Measurements from ENCODE around the gene COL4A3.
"Not testable (repeated sequence)": the region's sequence is repeated elsewhere in the genome, so short reads cannot be mapped to it uniquely, and the experiment has no call there.

Gene COL4A3

DNA sequence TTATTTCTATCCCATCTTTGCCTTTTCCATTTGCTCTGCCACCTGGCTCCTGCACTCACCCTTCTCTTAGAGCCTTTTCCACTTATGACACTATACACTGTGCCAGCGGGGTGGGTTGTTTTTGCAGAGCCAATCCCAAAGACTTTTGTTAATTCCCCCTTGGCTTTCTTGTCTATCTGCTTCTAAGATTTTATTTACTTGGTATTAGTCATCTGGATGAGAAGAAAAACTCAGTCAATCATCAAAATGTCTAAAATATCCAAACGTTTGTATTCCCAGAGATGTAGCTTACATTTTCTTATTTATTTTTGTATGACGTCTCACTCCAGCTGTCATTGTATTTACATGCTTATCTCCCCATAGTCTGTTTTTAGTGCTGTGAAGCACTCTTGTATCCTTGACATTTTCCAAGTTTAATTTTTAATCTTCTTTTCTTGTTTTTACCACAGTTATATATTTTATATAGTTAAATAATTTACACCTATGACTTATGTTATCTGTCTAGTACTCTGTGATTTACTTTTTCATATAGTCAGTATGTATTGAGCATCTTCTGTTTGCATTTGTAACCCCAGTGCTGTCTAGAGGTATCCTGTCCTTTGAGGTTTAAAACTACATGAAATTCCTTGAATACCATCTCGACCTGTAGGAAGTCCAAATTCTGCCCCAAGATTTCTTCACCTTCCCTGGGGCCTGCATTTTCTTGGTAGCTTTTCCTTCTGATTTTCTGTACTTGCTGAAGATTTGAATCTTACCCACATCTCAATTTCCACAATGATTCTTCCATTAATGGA, 55.1 kb downstream of the COL4A3 start:
- DNase-seq: no peak

DNA sequence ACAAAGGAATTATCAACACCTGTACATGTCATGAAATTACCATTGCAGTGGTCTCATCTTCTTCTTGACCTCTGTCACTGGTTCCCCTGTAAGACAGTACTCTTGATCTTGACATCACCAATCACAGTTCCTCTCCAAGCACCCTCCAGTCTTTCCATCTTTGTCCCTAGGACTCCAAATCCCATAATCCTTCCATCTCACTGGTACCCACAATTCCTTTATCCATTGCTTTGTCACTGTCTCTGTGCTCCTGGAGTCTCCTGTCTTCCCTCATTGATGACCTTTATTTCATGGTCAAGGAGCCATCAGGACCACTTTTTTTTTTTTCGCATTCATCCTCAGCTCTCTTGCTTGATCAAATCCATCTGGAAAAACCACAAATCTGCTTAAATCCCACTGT, 56.7 kb downstream of the COL4A3 start:
- DNase-seq: no peak

- no peak for DNase-seq
Observed at GRCh38 chr2:227222292-227222691, 57.9 kb downstream of the COL4A3 start.

DNA sequence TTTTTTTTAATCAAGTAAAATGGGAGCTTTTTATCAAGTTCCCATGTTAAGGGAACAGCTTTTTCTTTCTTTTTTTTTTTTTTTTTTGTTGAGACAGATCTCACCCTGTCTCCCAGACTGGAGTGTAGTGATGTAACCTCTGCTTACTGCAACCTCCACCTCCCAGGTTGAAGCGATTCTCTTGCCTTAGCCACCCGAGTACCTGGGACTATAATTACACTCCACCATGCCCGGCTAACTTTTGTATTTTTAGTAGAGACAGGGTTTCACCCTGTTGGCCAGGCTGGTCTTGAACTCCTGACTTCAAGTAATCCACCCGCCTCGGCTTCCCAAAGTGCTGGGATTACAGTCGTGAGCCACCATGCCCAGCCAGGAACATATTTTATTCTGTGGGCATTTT, 61.2 kb downstream of the COL4A3 start:
- DNase-seq: not testable (repeated sequence)

GRCh38 chr2:227228061-227228667, 63.7 kb downstream of the COL4A3 start:
- DNase-seq: peak; percentile 2

- no peak for DNase-seq
Observed at GRCh38 chr2:227230151-227230550, 65.7 kb downstream of the COL4A3 start.

- DNase-seq: no peak
Observed at GRCh38 chr2:227234429-227234828, 70.0 kb downstream of the COL4A3 start.

- DNase-seq: no peak
Observed at GRCh38 chr2:227237786-227238185, 73.4 kb downstream of the COL4A3 start.

GRCh38 chr2:227238238-227239237, 74.1 kb downstream of the COL4A3 start:
- no peak for DNase-seq

DNA sequence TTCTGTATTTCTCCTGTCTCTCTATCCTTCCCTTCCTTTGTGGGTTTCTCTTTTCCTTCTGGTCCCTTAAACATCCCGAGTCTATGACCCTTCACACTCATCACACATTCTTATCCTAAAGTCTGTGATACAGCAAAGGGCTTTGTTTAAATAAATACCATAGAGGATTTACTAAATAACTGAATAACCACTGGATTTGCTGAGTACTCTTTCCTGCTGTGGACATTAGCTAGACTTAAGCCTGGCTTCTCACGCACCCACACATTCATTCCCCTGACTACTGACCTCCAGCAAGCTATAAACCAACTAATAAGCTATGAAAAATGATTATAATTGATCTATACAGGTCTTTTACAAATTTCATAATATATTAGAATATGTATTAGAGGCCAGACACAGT, 76.6 kb downstream of the COL4A3 start:
- DNase-seq: no peak

- DNase-seq: peak; percentile 22
Observed at GRCh38 chr2:227248876-227249275, 84.5 kb downstream of the COL4A3 start.

- DNase-seq: no peak
Observed at GRCh38 chr2:227252831-227253230, 88.4 kb downstream of the COL4A3 start.

GRCh38 chr2:227256605-227257004, 92.2 kb downstream of the COL4A3 start:
- no peak for DNase-seq

- no peak for DNase-seq
Observed at GRCh38 chr2:227257820-227258219, 93.4 kb downstream of the COL4A3 start.

GRCh38 chr2:227260041-227260440, 95.6 kb downstream of the COL4A3 start:
- no peak for DNase-seq

GRCh38 chr2:227267410-227268115, 103.1 kb downstream of the COL4A3 start:
- DNase-seq: no peak

DNA sequence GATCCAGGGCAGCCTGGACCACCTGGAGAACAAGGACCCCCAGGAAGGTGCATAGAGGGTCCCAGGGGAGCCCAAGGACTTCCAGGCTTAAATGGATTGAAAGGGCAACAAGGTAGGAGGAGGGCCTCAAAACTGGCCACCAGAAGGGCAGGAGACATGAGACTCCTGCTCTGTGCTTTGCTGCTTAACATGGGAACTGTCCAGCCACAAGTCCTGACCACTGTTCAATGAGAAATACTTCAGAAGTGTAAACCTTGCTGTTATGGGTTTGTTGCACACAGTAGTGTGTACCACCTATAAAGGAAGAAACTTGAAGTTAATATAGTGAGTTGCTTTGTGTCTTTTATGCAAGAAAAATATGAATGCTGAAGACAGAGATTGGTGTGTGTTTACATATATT, 116.5 kb downstream of the COL4A3 start:
- no peak for DNase-seq

GRCh38 chr2:227285741-227286236, 121.4 kb downstream of the COL4A3 start:
- DNase-seq: no peak

DNA sequence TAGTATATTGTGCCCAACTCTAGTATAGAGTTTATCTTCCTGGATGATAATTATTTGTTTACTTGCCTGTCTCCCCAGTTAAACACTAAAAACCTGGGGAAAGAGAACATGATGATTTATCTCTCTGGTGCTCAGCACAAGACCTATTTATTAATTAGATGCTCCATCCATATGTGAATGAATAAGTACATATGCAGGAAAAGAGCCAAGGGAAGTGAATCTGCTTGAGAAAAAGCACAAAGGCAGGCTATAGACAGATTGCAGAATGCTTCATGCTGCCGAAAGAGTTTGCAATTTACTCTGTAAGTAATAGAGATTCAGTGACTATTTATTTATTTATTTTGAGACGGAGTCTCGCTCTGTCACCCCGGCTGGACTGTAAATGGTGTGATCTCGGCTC, 123.3 kb downstream of the COL4A3 start:
- DNase-seq: no peak

DNA sequence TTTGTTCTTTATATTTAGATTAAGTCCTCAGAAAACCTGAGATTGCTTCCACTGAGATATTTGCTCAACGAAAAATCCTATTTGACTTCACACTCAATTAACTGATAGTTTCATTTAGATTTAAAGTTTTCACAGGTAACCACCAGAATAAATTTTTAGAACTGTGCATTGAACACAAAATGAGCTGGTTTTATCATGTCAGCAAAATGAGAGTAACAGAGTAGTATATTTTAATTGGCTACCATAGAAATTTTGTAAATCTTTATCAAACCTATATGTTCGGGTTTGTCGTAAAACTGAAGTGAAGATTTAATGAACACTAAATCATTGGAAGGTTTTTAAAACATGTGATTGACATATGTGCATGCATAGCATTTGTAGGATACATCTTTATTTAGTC, 127.9 kb downstream of the COL4A3 start:
- no peak for DNase-seq

- no peak for DNase-seq
Observed at GRCh38 chr2:227293531-227293930, 129.1 kb downstream of the COL4A3 start.

DNA sequence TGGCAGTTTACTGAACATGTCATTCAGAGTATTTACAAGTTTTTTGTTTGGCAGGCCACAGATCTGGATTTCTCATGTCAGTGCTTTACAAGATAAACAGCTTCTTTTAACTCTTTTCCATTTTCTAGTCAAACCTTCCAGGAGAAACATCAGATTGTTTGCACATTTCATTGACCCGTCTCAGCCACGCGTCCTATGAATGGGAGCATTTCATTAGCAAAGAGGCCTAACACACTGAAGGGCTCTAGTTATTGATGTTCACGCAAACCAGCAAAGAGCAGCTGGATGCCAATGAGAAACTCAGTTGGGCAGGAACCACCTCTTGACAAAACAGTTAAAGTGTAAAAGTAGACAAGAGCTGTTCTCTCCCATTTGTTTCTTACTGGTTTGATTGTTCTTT, 131.4 kb downstream of the COL4A3 start:
- no peak for DNase-seq
